RWPE1 (cell line): ENCODE measurements around the gene AP5B1.

Experiments
- CTCF ChIA-PET: fragments of 350-600 bp; sonication (Branson Sonifier 250); formaldehyde crosslinking; extraction: SDS; loops from one replicate; lab custom pipeline; 2021; lab: Yijun Ruan, JAX
- POLR2A ChIA-PET: fragments of 400-600 bp; formaldehyde crosslinking; extraction: SDS; loops from one replicate; lab custom pipeline; 2020; ENCODE audit warnings: antibody characterized with exemption; ENCODE audit not compliant: low non-redundant PET; lab: Yijun Ruan, JAX
- DNase-seq: peaks from one replicate; pipeline ENCODE4 v3.0.0; 2012; ENCODE audit warnings: low spot score
- H3K27ac ChIP-seq: fragments of 450-650 bp; 2 replicates; pipeline ENCODE4 v1.5.1; 2017
- CTCF ChIP-seq: fragments of 450-650 bp; conservative IDR thresholded peaks from 2 replicates; pipeline ENCODE4 v1.5.1; 2017; ENCODE audit warnings: low read depth, mild to moderate bottlenecking

The AP5B1 gene

GRCh38 chr11:65791719-65792213, 11.0 kb upstream of the AP5B1 start:
- no peak for TF ChIP-seq CTCF
- POLR2A ChIA-PET: interaction anchor here (0.7 to 1.0 kb wide), 2 partner anchors 13 to 42 kb away, joined by 3 to 4 read pairs; no protein-coding TSS in a partner anchor
- no peak overlapping the region for H3K27ac ChIP-seq
- DNase-seq: no peak
- CTCF ChIA-PET: interaction anchor here (0.5 to 6.0 kb wide), 2 partner anchors 13 to 51 kb away, joined by 3 to 42 read pairs; no protein-coding TSS in a partner anchor

- H3K27ac ChIP-seq: no peak overlapping the region
- CTCF ChIA-PET: interaction anchor here (0.6 to 6.0 kb wide), 2 partner anchors 8 to 12 kb away, joined by 4 to 42 read pairs; no protein-coding TSS in a partner anchor
- TF ChIP-seq CTCF: no peak
- no peak for DNase-seq
- POLR2A ChIA-PET: interaction anchor here (0.7 kb wide), 1 partner anchor 42 kb away, joined by 3 read pairs; no protein-coding TSS in a partner anchor
These were observed 10.3 kb upstream of the AP5B1 start for GRCh38 chr11:65790902-65791650.

GRCh38 chr11:65790104-65790901, 9.5 kb upstream of the AP5B1 start:
- ChIA-PET CTCF (interaction anchor here (0.5 to 6.0 kb wide), 3 partner anchors 11 to 197 kb away, joined by 3 to 42 read pairs (median 3); no protein-coding TSS in a partner anchor), POLR2A (interaction anchor here (0.7 kb wide), 1 partner anchor 11 kb away, joined by 3 read pairs; no protein-coding TSS in a partner anchor)
- DNase-seq: no peak
- TF ChIP-seq CTCF: no peak
- H3K27ac ChIP-seq: no peak overlapping the region

GRCh38 chr11:65789230-65790103, 8.7 kb upstream of the AP5B1 start:
- H3K27ac ChIP-seq: no peak overlapping the region
- POLR2A ChIA-PET: interaction anchor here (0.6 to 0.7 kb wide), 2 partner anchors 10 to 369 kb away, joined by 3 read pairs; no protein-coding TSS in a partner anchor
- CTCF ChIA-PET: interaction anchor here (0.5 to 6.0 kb wide), 6 partner anchors 10 to 197 kb away, joined by 3 to 42 read pairs (median 3); partner anchors contain the start of gene KAT5

GRCh38 chr11:65788821-65789220, 8.0 kb upstream of the AP5B1 start:
- no peak for TF ChIP-seq CTCF
- POLR2A ChIA-PET: interaction anchor here (0.6 kb wide), 1 partner anchor 369 kb away, joined by 3 read pairs; no protein-coding TSS in a partner anchor
- no peak for DNase-seq
- CTCF ChIA-PET: interaction anchor here (0.6 to 6.0 kb wide), 4 partner anchors 10 to 77 kb away, joined by 3 to 42 read pairs (median 4); partner anchors contain the start of gene KAT5
- no peak overlapping the region for H3K27ac ChIP-seq

More at GRCh38 chr11:65789230-65790103, 8.7 kb upstream of the AP5B1 start:
- no peak for DNase-seq
- TF ChIP-seq CTCF: no peak
